Peyer's patch (tissue), 4 donors: ENCODE data around the gene RFX3.

Source experiments
- POLR2A ChIP-seq, 2 donors: fragments of 450-650 bp; IDR thresholded peaks; one replicate each; pipeline ENCODE4 v1.5.1; 2017; ENCODE audit warnings: antibody characterized with exemption in 2 of 2, mild to moderate bottlenecking in 2 of 2, moderate library complexity in 2 of 2
- TF ChIP-seq, protein P1 (sequence below), 6 experiments: fragments of 450-650 bp in 4 of 6; fragments of 200-600 bp in 2 of 6; sonication (generic) in 1 of 6; IDR thresholded peaks; one replicate each; pipeline ENCODE4 v1.5.1; 2017 to 2019; ENCODE audit warnings: antibody characterized with exemption in 6 of 6, mild to moderate bottlenecking in 3 of 6, moderate library complexity in 1 of 6

DNA sequence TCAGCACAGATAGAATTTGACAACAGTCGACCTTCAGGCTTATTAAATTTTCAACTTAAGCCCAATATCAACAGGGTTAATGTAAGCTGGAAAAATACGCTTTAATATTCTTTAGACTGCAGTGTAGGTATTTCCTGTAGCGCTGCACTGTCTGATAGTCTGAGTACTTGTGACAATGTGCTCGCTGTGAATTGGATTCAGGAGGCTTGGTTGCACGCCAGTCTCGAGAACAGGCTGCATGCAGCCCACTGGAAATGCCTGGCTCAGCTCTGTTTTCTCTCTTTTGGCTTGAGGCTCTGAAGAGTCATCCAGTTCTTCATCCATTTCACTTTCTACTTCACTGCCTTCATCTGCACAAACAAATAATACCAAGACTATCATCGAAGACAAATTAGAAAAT, 300.9 kb downstream of the RFX3 start:
- TF ChIP-seq, protein P1, sequence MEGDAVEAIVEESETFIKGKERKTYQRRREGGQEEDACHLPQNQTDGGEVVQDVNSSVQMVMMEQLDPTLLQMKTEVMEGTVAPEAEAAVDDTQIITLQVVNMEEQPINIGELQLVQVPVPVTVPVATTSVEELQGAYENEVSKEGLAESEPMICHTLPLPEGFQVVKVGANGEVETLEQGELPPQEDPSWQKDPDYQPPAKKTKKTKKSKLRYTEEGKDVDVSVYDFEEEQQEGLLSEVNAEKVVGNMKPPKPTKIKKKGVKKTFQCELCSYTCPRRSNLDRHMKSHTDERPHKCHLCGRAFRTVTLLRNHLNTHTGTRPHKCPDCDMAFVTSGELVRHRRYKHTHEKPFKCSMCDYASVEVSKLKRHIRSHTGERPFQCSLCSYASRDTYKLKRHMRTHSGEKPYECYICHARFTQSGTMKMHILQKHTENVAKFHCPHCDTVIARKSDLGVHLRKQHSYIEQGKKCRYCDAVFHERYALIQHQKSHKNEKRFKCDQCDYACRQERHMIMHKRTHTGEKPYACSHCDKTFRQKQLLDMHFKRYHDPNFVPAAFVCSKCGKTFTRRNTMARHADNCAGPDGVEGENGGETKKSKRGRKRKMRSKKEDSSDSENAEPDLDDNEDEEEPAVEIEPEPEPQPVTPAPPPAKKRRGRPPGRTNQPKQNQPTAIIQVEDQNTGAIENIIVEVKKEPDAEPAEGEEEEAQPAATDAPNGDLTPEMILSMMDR (IDR thresholded peaks at IDR 0.05), result no peak
- TF ChIP-seq POLR2A (IDR thresholded peaks at IDR 0.05), result no peak
